Measurements from ENCODE around the gene C10orf88.

Gene C10orf88

DNA sequence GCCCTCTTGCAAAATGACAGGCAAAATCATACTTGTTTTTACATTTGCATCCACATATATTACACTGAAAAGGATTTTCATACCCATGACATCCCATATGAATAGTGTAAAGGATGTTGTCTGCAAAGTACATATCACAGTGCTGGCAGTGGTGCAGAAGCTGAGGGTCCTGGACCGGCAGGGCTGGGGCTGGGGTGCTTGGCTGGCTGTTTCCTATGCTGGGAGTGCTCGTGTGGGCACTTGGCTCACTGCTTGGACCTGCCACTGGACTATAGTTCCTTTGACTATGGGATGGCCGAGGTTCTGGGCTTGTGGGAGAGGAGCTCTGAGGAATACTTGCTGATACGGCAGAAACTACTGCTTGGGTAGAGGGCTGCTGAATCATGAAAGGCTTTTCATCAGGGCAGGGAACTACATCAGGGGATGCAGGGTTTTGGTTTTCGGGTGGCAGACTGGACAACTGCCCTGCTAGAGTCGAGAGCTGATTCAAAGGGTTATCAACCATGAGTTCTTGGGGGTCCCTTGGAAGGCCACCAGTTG is 39.8 kb upstream of the C10orf88 start:
- Histone ChIP-seq H3K79me2 (ENCODE audit: low read length) (peaks cover under 1% of the 10 kb centered on the region; the same call in 1 of the 2 replicates), H4K20me1 (ENCODE audit: insufficient read depth, low read length) (no peaks in the 10 kb centered on the region), H3K9ac (ENCODE audit: low read length) (no peak overlapping the region), H3K9me3 (ENCODE audit: insufficient read depth, low read length) (no peaks in the 10 kb centered on the region), H3K27me3 (ENCODE audit: low read depth, low read length) (no peaks in the 10 kb centered on the region), H3K27ac (ENCODE audit: low read length) (no peak overlapping the region), H3K36me3 (replicated peaks; ENCODE audit: low read depth, low read length) (peaks cover 9% of the 10 kb centered on the region), H3K4me1 (ENCODE audit: low read length) (no peaks in the 10 kb centered on the region), H2AFZ (ENCODE audit: low read depth, low read length) (no peak overlapping the region), H3K4me3 (ENCODE audit: low read length) (no peak overlapping the region), H3K4me2 (ENCODE audit: low read length) (no peak overlapping the region)
- TF ChIP-seq, protein P1, sequence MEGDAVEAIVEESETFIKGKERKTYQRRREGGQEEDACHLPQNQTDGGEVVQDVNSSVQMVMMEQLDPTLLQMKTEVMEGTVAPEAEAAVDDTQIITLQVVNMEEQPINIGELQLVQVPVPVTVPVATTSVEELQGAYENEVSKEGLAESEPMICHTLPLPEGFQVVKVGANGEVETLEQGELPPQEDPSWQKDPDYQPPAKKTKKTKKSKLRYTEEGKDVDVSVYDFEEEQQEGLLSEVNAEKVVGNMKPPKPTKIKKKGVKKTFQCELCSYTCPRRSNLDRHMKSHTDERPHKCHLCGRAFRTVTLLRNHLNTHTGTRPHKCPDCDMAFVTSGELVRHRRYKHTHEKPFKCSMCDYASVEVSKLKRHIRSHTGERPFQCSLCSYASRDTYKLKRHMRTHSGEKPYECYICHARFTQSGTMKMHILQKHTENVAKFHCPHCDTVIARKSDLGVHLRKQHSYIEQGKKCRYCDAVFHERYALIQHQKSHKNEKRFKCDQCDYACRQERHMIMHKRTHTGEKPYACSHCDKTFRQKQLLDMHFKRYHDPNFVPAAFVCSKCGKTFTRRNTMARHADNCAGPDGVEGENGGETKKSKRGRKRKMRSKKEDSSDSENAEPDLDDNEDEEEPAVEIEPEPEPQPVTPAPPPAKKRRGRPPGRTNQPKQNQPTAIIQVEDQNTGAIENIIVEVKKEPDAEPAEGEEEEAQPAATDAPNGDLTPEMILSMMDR (IDR thresholded peaks at IDR 0.05; ENCODE audit: low read depth, low read length): no peak
- TF ChIP-seq EZH2phosphoT487 (IDR thresholded peaks at IDR 0.05; ENCODE audit: low read depth): no peak

GRCh38 chr10:122992031-122992585 is 38.1 kb upstream of the C10orf88 start:
- no peaks in the 10 kb centered on the region for H4K20me1 ChIP-seq (ENCODE audit: insufficient read depth, low read length)
- H3K4me1 ChIP-seq (ENCODE audit: low read length): no peaks in the 10 kb centered on the region
- H3K27ac ChIP-seq (ENCODE audit: low read length): no peak overlapping the region
- no peaks in the 10 kb centered on the region for H3K27me3 ChIP-seq (ENCODE audit: low read depth, low read length)
- H3K4me2 ChIP-seq (ENCODE audit: low read length): no peak overlapping the region
- H3K4me3 ChIP-seq (ENCODE audit: low read length): no peak overlapping the region
- TF ChIP-seq, protein P1 (IDR thresholded peaks at IDR 0.05; ENCODE audit: low read depth, low read length): no peak
- TF ChIP-seq EZH2phosphoT487 (IDR thresholded peaks at IDR 0.05; ENCODE audit: low read depth): no peak
- H3K36me3 ChIP-seq (replicated peaks; ENCODE audit: low read depth, low read length): peaks cover 9% of the 10 kb centered on the region
- H3K79me2 ChIP-seq (ENCODE audit: low read length): no peaks in the 10 kb centered on the region
- no peak overlapping the region for H3K9ac ChIP-seq (ENCODE audit: low read length)
- no peak overlapping the region for H2AFZ ChIP-seq (ENCODE audit: low read depth, low read length)
- H3K9me3 ChIP-seq (ENCODE audit: insufficient read depth, low read length): no peaks in the 10 kb centered on the region

- Histone ChIP-seq H3K9ac (ENCODE audit: low read length) (no peak overlapping the region), H3K4me3 (ENCODE audit: low read length) (no peak overlapping the region), H2AFZ (ENCODE audit: low read depth, low read length) (no peak overlapping the region), H4K20me1 (ENCODE audit: insufficient read depth, low read length) (no peaks in the 10 kb centered on the region), H3K9me3 (ENCODE audit: insufficient read depth, low read length) (no peaks in the 10 kb centered on the region), H3K4me2 (ENCODE audit: low read length) (no peak overlapping the region), H3K36me3 (replicated peaks; ENCODE audit: low read depth, low read length) (peaks cover 7% of the 10 kb centered on the region), H3K79me2 (ENCODE audit: low read length) (no peaks in the 10 kb centered on the region), H3K27me3 (ENCODE audit: low read depth, low read length) (no peaks in the 10 kb centered on the region), H3K27ac (ENCODE audit: low read length) (no peak overlapping the region), H3K4me1 (ENCODE audit: low read length) (no peaks in the 10 kb centered on the region)
- TF ChIP-seq, protein P1 (IDR thresholded peaks at IDR 0.05; ENCODE audit: low read depth, low read length): no peak
- TF ChIP-seq EZH2phosphoT487 (IDR thresholded peaks at IDR 0.05; ENCODE audit: low read depth): no peak
Observed at GRCh38 chr10:122990278-122990677, 36.3 kb upstream of the C10orf88 start.

DNA sequence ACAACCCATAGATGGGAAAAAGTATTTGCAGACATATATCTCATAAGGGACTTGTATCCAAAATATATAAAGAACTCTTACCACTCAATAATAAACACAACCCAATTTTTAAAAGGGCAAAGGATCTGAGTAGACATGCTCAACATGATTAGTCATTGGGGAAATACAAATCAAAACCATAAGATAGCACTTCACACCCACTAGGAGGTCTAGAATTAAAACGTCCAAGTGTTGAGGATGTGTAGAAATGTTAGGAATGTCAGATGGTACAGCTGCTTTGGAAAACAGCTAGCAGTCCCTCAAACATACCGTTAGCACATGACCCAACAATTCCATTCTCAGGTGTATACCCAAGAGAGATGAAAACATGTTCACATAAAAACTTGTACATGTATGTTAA is 34.5 kb upstream of the C10orf88 start:
- Histone ChIP-seq H3K27ac (ENCODE audit: low read length) (no peak overlapping the region), H3K4me2 (ENCODE audit: low read length) (no peak overlapping the region), H3K9me3 (ENCODE audit: insufficient read depth, low read length) (no peaks in the 10 kb centered on the region), H2AFZ (ENCODE audit: low read depth, low read length) (no peak overlapping the region), H3K4me1 (ENCODE audit: low read length) (no peaks in the 10 kb centered on the region), H4K20me1 (ENCODE audit: insufficient read depth, low read length) (no peaks in the 10 kb centered on the region), H3K36me3 (replicated peaks; ENCODE audit: low read depth, low read length) (no peaks in the 10 kb centered on the region), H3K79me2 (ENCODE audit: low read length) (no peaks in the 10 kb centered on the region), H3K27me3 (ENCODE audit: low read depth, low read length) (no peaks in the 10 kb centered on the region), H3K9ac (ENCODE audit: low read length) (no peak overlapping the region), H3K4me3 (ENCODE audit: low read length) (no peak overlapping the region)
- TF ChIP-seq, protein P1 (IDR thresholded peaks at IDR 0.05; ENCODE audit: low read depth, low read length): no peak
- TF ChIP-seq EZH2phosphoT487 (IDR thresholded peaks at IDR 0.05; ENCODE audit: low read depth): no peak

Data from OCI-LY3 (cell line).